RPMI7951 (cell line): Measurements from ENCODE around the gene LMX1A. TPM values are rescaled to one million over a fixed set of nuclear protein-coding genes. Genes with fewer than 3 reads are reported as not detected.

Experiments used
- DNase-seq: peaks from one replicate; pipeline ENCODE4 v3.0.0-alpha.2; 2012; ENCODE audit warnings: low read depth
- total RNA-seq: library from RNA; depleted of rRNA; stranded (reverse); fragments of >200 nt; shearing (Covaris generic); gene quantifications from 2 replicates; pipeline ENCODE4 v1.2.3, GENCODE V29; 2014; rRNA removed

LMX1A gene
- total RNA-seq: not detected in 2 replicates

GRCh38 chr1:165355977-165356811, at the start of gene LMX1A:
TSS of gene LMX1A (minus strand) at chr1:165356715. CDS start at chr1:165355559, 1,156 bp downstream.
- DNase-seq: no peak

DNA sequence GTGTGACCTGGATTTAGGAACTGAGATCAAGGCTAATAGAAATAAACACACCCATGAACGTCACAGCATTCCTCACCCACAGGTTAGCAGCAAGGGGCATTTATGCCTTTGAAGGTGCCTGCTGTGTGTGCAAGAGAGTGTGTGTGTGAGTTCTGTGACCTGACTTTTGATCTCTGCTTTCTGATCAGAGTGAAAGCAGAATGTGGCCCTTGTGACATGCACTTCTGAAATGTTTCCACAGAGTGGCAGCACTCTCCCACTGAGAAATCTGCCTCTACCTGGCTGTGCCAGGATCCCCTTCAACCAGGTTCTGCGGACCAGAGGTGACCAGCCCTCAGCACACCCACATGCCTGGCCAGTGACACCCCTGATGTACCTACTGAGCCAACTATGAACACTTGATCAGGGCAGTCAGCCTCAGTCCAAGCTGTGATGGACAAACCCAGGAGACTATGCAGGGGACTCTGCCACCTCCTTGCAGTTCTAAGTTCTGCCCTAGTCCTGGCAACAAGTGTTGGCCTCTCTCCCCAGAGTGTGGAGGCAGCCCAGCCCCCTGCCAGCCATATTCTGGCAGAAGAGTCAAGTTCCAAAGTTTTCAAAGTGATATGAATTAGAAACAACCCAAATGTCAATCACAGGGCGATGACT, 47.4 kb upstream of the LMX1A start:
- DNase-seq: no peak

- no peak for DNase-seq
Observed at GRCh38 chr1:165402517-165403111, 46.1 kb upstream of the LMX1A start.

GRCh38 chr1:165397944-165398343, 41.4 kb upstream of the LMX1A start:
- peak; percentile 61 for DNase-seq

DNA sequence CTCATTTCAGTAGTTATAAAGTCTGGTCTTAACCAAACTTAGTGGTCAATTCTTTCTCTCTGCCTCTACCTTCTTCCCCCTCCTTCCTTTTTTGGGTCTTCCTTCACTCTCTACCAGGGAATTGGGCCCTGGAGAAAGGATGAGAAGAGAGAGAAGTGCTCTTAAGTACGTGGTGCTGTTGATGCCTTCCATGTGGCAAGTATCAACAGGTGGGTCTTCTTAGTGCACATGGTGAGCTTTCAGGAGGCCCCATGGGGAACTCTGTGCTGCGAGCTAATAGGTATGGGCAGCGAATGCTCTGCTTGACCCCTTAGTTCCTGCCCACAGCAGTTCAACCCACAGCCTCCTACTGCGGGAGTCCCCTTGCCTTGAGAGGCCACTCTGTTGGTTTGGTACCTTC, 39.4 kb upstream of the LMX1A start:
- no peak for DNase-seq

DNA sequence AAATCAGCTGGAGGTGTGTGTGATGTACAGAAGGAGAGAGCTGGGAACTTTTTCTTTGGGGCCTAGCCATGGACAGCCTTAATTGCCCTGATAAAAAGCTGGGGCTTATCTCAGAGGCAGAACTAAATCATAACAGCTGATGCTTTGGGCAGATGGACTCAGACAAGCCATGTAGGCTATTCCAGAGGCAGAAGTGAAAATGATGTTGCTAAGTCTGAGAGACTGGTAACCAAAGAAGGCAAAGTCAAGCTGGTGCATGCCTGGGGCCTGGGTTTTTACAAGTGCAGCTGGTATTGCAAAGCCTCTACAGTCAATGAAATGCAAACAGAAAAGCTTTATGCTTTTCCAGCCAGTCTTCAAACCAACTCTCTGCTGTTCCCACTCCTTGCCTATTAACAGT, 39.0 kb upstream of the LMX1A start:
- DNase-seq: peak; percentile 29

- DNase-seq: peak; percentile 93
Observed at GRCh38 chr1:165392634-165393571, 36.4 kb upstream of the LMX1A start.

GRCh38 chr1:165389609-165390008, 33.1 kb upstream of the LMX1A start:
- no peak for DNase-seq

DNA sequence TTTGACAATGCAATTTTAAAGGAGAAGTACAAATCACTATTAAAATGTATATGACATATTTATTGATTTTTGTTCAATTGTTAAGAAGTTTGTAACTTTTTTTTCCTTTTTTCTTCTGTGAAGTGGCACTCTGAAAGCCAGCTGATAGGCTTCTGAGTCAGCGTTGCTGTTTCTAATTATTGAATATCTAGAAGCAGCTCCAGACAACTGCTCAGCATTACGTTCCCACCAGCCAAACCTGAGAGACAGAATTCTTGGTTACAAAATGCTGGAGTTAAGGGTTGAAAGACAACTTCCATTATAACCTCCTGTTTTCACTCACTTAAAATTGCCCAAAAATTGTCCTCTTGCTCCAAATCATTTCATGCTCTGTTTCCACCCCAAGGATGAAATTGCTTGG, 31.4 kb upstream of the LMX1A start:
- no peak for DNase-seq

- no peak for DNase-seq
Observed at GRCh38 chr1:165387505-165387904, 31.0 kb upstream of the LMX1A start.

- DNase-seq: no peak
Observed at GRCh38 chr1:165383599-165384405, 27.3 kb upstream of the LMX1A start.

DNA sequence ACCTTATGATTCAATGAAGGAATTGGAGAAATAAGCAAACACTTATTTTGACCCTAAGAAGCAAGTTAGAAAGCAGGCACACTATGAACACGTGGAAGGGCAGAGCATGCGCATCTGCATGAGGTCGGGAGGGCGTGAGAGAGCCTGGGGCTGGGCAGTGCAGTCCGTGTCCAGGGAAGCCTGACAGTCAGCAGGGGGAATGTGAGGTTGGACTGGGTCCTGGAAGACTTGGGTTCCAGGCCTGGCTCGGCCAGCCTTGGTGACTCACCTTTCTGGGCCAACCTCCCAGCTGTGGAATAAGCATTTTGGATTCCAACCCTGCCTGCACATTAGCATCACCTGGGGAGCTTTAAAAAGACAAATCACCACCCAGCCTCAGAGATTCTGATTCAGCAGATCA, 26.6 kb upstream of the LMX1A start:
- DNase-seq: peak; percentile 73

- DNase-seq: peak; percentile 74
Observed at GRCh38 chr1:165381745-165382505, 25.4 kb upstream of the LMX1A start.

GRCh38 chr1:165376811-165377311, 20.3 kb upstream of the LMX1A start:
- no peak for DNase-seq

DNA sequence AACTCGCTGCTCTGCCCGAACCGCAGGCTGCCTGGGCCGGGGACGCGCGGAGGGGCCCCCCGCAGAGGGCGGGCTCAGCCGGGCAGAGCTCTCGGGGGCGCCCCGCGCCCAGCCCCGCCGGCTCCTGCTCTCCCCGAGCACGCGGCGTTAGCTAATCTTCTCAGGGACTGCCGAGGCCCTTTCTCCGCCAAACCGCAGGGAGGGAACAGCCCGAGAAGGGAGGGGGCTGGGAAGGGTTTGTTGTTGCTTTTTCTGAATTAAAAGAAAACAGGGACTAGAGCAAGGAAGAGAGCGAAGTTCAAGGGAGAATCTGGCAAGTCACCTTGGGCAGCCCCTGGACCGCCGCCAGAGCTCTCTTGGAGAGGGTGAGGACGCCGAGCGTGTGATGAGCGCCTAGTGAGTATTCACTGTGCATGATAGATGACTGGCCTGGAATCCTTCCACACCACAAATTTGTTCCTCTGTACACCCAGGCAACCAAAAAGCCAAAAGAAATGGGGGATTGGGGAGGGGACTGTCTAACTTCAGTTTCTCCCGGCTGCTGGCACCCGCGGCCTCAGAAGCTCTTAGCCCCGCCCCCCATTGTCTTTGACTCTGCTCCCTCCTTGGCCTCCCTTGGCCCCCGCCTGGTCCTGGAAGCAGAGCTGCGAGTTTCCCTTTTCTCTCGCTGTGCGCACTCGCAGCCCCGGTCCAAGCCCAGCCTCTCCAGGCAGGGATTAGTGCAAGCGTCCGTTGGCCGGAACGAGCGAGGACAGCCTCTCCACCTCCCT, 19.7 kb upstream of the LMX1A start:
- DNase-seq: peak; percentile 93

GRCh38 chr1:165375623-165376022, 19.1 kb upstream of the LMX1A start:
- DNase-seq: no peak

DNA sequence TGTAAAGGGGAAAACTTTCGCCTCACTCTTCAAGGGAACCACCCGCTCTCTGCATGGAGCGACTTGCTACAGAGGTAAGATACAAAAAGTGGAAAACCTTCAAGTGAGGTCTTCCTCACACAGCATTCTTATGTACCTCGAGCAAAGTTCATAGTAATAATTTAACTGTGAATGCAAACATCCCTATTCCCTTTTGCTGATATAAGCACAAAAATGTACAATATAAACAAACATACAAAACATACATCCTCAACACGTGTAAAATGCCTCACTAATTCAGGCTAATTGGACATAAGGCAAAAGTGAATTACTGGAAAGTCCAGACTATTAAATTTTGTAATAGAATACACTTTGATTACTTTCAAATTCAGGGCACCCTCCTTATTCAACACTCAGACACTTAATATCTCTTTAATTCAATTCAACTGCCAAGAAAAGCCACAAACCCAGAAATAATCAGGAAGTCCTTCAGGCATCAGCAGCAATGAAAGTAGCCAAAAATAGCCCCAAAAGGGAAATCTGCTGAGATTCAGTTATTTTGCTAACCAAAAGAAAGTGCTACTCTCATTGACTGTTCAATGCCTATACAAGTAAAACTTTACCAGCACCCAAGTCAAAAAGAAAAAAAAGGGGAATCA, 15.2 kb upstream of the LMX1A start:
- peak; percentile 25 for DNase-seq

- DNase-seq: peak; percentile 31
Observed at GRCh38 chr1:165369255-165369848, 12.8 kb upstream of the LMX1A start.
